HCEC 1CT (cell line): ENCODE measurements around the gene PCTP.

Experiments used
- DNase-seq: peaks from one replicate; pipeline ENCODE4 v3.0.0-alpha.2; 2017

Gene PCTP

DNA sequence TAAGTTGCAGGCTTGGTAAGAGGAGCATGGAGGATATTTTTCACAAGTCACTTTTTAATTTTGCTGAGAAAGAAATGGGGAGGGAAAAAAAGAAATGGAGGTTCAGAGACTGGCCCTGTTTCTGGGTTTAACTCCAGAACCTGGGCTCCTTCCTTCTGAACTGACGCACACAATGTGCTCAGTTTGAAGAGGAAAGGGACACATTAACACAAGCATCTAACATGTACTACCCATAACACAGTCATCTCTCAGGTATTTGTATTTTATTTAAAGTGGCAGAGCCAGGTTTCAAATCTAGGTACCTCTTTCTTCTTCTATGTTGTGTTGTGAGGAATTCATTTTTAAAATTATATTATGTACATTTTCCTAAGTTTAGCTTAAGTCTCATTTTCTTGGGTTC, 22.9 kb upstream of the PCTP start:
- peak; percentile 26 for DNase-seq

DNA sequence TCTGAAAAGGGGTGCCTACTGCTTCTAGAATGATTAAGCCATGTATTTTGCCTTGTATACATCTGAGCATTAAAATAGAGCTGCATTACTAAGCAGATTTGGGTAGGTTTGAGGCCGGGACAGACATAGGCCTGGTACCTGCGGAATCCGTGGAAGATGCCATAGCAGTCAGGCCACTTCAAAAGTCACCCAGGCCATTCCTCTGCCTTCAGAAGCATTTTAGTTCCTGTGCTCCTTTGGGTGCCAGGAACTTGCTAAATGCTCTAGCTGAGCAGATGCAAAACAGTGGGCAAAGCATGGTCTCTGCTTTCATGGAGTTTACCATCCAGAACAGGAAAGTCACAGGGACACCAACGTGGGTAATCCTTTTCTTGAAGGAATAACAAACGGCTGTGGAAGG, 22.5 kb upstream of the PCTP start:
- DNase-seq = no peak

DNA sequence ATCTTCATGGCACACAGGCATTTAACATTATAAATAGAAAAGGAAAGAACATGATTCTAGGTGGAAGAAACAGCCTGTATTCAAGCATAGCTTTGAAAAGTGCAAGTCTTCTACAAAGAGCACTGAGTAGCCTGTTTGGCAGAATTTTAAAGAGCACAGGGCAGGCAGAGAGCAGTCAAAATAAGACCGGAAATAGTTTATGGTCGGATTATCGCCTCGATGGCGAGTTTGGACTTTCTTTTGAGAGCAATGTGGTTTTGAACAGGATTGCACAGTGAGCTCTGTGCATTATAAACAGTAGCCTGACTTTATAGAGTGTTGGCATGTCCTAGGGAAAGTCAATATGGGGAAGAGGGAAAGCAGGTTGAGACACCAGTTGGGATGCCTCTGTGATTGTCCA, 22.0 kb upstream of the PCTP start:
- DNase-seq = no peak

DNA sequence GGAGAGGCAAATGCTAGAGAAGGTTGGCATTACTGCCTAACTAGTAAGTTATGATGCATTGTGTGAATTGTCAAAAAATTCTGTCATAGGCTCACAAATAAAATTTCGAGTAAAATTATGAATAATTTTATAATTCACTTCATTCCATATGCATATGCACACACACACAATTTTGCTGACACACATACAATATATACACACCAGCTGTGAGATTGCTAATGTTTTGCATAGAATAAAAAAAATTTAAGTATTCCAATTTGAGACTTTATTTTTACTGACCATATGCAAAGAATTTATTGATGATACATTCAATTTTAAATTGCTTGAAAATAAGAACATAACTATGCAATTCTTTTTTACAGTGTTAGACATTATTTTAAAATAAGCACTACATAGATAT, 21.4 kb upstream of the PCTP start:
- DNase-seq = no peak

DNA sequence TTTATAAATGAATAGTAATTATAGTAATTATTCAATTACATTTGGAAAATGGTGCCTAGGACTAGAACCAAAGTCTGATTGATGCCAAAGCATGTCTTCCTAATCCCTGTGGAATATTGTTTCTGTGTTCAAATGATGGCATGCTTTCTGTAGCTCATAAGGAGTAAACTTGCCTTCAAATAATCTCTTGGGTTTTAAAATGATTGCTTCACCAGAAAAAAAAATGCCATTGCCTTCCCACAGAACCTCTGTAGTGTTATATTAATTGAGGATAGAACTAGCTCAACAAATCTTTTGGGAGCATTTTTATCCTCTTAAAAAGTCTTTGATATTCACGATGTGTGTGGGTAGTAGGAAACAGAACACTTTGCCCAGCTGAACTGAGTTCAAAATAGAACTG, 20.5 kb upstream of the PCTP start:
- DNase-seq = no peak

DNA sequence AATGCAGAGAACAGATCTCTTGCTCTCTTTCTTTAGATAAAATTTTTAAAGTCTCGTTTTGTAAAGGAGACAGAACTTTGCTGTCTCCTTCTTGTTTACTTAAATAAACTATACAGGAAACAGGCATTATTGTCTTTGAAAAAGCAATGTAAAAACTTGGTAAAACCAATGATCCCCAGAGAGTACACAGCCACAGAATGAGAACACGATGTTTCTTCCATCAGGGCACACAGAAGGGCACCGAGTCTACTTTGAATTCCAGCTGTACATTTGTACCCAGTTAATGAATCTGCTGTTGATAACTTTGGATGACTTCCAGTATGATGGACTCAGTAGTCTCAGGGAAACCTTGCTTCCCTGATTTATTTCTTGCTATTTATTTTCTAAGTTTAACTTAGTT, 20.0 kb upstream of the PCTP start:
- no peak for DNase-seq

DNA sequence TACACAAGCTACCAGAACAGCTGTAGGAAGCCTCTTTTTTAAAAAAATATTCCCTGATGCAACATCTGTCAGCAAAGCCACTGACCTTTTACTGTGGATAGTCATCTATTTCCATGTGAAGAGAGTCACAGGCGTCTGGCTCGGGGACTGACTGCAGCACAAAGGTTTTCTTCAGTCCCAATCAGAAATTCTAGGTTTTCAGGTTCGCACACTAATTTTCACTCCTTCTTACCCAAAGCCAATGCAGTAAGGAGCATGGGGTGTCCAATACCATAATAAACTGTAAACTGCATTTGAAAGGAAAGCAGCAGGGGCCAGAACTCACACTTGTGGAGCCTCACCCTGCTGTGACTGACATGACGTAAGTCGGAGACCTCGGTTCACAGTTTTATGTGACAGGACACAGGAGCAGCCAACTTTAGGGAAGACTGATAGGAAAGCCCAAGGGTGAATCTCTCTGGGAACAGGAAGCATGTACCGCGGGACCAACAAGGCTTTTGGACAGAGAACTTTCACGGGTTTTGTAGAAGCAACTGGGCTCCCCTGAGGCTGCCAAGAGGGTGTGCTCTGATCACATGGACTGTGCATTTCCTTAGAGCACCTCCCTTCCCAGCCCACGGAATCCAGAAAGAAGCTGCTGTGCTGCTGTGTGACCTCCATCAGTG, 19.1 kb upstream of the PCTP start:
- DNase-seq = peak; percentile 51

DNA sequence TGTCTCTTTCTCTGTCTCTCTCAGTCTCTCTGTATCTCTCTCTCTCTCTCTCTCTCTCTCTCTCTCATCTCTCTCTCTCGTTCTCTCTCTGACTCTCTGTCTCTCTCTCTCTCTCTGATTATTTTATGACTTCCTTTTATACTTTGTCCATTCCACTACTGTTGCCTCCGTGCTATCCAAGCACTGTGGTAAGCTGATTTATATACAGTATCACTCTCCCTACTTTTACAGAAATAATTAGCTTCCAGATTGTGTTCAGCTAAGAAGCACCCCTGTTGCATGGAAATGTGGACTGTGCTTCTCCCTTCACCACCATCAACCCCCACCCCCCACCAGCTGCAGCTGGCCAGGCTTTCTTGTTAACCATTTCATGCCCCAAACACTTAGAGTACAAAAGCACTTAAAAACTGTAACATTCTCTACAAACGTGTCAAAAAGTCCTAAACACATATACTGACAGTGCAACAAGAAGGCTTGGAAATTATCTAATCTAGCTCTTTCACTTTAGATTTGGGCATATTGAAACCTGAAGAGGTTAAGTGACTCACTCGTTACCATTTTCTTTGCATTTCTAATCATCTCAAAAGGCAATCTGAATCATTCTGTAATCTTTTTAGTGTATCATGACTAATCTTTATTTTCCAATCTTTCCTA, 16.6 kb upstream of the PCTP start:
- peak; percentile 70 for DNase-seq

DNA sequence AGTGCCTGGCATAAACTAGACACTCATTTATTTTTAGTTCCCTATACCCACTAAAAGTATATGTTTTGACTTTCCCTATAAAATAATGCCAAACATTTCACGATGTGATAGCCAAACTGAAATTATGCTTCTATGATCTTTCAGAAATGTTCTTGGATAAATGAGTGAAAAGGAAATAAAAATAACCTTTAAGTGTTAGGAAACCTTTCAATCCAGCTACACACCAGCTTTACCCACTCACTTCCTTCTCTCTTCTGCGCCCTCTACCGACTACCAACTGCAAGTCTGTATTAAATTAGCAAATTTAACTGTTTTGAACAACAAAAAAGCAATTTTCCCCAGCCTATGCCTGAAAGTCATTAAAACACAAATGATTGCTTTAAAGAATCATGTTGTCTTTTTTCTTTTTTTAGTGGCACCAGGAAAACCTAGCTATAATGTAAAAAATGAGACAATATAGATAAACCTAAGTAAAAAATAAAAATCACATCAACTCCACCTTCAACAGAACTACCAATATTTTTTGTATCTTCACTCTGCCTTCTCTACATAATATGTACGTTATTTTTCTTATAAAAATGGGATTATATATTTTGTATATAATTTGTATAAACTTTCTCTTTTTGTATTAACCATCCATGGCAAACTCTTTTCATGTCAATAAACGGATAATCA, 15.0 kb upstream of the PCTP start:
- peak; percentile 61 for DNase-seq

DNA sequence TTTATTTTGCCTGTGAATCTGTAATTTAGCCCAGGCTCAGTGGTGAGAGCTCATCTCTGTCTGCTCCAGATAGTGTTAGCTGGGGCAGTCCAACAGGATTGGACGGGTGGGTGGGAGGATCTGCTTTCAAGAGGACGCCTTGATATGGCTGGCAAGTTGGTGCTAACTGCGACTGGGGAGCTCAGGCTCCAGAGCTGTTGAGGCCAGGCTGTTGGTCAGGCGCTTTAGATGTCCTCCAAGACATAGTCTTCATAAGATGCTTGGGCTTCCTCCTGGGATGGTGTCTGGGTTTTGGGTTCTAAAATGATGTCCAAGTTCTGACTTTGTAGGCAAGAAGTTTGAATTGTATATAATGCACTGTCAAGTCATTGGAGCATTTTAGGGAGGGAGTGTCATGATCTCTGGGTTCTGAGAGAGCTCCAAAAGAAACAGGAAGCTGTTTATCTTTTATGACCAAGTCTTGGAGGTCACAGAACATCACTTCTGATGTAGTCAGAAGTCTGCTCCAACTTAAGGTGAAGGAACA, 12.8 kb upstream of the PCTP start:
- no peak for DNase-seq

DNA sequence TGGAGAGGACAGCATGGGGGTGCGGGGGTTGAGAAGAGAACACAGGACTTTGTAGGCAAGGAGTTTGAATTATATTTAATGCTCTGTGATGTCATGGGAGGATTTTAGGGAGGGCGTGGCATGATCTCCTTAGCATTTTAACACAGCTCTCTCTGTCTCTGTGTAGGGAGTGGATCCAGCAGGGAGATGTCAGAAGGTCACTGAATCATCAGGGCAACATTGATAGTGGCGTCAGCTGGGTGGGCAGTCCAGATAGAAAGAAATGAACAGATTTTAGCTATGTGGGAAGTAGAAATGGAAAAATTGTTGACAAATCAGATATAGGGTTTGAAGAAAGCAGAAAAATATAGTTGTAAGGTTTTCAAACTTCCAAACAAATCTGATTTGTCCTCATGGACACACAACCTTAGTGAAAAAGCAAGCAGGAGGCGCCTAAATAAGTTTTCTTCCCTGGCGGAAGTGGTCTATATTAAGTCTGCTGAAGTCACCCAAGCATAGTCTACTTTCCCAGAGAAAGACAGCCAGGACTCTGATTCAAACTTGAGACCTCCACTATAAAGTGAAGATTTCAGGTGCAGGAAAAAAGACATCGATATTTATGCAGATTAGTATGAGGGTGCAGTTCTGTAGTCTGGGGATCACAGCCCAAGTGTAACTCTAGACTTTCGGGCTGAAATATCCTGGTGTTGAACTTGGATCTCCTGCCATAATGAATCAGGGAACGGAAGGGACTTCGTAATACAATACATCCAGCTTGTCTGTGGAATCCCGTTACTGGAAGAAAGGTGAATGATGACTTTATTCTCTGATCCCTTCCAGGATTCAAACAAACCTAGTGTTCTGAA, 10.1 kb upstream of the PCTP start:
- DNase-seq = no peak

DNA sequence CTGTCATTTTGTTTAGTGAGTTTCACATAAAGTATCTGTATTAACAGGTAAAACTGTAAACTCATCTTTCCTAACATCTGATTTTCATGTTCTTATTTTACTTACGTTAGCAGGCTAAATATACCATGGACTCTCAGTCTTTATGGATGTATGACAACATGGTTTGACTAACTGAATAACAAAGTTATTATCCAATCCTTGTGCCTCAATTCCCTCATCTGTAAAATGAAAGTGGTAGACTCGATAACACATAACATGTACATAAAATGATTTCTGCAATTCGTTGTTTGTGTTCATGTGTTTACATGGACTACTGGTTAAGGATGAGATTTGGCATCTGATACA, 9.5 kb upstream of the PCTP start:
- no peak for DNase-seq

DNA sequence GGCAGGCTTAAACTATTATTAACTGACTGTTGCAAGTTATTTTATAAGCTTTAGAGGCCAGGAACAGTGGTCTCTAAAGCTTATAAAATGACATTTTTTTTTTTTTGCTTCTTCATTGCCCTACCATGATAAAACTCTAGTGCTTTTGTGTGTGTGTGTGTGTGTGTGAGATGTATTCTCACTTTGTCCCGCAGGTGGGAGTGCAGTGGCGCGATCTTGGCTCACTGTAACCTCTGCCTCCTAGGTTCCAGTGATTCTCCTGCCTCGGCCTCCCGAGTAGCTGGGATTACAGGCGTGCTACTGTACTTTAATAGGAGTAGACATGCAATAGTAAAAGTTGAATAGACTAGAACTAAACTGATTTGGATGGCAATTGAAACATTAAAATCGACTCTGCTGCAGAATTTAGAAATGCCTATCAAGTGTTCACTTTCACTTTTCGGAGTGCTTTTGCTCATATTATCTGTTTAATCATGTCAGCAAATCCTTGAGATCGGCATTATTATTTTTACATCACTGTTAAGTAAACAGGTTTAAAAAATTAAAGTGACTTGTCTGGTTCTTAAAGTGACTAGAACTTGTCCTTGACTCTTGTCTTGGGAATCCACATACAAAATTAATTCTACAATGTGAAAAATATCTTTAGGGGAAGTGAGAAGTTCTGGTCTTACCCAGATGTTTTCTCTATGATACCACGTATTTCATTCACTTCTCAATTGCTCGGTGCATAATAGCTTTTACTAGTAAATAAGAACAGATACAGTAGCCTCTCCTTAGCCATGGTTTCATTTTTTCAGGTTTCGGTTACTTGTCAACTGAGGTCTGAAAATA, 8.4 kb upstream of the PCTP start:
- no peak for DNase-seq

DNA sequence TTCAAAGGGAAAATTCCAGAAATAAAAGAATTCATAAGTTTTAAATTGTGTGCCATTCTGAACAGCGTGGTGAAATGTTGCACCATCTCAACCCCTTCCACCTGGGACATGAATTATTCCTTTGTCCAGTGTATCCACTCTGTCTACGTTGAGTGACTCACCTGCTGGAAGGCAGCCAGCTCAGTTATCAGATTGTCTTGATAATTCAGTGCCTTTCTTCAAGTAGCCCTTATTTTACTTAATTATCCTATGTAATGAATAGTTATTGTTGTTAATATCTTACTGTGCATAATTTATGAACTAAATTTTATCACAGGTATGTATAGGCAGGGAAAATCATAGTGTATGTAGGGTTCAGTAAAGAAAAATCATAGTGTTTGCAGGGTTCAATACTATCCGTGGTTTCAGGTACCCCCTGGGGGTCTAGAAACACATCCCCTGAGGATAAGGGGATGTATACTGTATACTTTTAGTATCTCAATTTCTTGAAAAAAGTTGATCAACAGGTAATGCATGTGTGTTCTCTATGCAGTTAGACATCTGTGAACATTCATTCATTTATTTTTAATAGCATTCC, 7.7 kb upstream of the PCTP start:
- no peak for DNase-seq

DNA sequence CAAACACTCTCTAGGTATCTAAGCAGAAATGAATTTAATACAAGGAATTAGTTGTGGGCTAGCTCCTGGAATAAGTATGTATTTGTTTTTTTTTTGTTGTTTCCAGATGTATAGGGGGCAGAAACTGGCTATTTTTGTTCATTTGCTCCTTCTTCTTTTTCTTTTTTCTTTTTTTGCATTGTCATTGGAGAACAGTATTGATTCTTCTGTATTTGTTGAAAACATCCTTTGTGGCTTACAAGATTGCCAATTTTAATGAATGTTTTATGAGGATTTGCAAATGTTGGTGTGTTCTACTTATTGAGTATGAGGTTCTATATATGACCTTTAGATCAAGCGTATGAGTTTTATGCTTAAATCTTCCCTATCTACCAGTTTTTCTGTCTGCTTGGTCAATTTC, 5.6 kb upstream of the PCTP start:
- no peak for DNase-seq

DNA sequence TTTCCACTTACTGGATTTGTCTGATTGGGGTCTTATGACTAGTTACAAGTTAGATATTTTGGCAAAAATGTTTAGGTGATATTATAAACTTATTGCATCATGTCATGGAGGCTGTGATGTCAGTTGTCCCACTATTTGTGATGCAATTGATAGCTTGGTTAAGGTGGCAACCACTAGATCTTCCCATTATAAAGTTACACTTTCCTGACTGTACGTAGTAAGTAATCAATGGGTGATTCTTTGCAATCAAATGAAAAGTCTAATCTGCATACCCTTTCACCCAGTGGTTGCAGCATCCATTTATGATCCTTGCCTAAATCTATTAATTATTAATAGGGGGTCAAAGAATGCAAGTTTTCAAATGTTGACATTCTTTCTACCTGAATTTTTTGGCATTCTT, 4.4 kb upstream of the PCTP start:
- DNase-seq = no peak

DNA sequence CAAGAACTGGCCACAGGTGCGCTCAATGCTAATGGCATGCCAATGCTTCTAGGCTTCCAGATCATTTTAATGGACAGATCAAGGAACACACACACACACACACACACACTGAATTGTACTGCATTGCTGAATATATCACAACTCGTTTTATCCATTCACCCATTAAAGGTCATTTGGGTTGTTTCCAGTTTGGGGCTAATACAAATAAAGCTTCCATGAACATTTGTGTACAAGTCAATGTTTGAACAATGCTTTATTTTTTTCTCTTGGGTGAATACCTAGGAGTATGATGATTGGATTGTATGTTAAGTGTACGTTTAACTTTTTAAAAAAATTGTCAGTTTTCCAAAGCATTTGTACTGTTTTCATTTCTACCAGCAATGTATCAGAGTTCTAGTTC, 3.6 kb upstream of the PCTP start:
- no peak for DNase-seq

DNA sequence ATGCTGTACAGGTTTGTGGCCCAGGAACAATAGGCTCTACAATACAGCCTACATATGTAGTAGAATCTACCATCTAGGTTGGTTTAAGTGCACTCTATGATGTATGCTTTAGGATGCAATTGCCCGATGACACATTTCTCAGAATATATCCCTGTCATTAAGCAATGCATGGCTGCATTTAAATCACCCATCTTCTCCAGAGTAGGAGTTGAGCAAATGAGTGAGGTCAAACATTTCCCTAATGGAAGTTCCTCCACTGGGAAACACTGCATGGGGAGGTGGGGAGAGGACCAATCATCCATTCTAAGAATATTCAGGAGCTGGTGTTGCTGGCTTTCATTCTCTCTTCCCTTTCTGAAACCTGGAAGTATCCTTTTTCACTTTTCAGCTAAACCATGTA, 2.0 kb upstream of the PCTP start:
- no peak for DNase-seq

DNA sequence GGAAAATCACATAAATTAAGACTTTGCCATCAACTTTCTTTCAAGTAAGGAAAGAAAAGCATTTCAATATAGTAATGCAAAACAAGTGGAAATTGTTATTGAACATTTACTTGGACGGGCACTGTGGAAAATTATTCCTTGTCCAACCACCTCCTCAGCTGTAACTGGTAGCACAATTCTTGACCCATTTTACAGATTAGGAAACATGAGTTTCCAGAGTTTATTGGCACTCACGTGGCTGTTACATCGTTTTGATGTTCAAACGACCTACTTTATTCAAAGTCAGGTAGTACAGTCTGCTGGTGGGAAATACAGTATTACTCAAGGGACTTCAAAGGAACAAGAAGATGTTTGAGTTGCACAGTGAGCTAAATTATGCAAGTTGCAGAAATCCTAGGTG, 866 bp upstream of the PCTP start:
- DNase-seq = no peak

DNA sequence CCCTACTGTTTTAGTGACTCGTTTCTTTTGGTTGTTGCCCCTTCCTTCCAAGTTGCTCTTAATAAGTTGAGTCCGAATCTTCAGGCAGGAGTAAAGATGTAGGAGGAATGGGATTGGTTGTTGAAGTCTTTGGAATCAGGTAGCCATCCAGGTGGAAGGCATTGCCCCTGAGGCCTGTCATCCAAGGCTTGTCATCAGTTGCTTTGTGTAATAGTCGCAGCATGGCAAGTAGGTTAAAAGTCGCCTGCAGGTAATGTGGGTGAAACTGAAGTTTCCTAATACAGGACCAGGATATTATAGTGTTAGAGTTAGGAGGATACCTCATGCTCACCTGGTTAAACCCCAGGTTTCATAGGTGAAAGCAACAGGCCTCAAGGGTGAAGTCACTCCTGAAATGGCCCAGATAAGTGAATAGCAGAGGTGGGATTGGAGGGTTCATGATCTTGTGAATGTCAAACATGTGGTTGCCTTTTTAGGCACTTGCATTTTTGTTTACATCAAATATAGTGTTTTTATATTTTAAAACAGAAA, 934 bp downstream of the PCTP start:
- DNase-seq = no peak

DNA sequence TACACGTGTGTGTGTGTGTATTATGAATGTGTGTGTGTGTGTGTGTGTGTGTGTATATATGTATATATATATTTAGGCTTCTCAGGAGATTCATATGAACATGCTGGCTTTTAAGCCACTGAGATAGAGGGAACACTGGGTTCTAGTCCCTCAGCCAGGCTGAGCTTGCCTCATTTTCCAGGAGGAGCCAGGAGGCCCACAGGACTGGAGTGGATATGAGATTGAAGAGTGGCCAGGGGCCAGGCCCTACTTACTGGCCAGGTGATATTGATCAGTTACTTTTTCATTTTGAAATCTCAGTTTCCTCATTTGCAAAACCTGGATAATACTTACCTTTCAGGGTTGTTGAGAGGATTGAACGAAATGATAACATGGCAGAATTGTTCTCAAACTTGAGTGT, 5.8 kb downstream of the PCTP start:
- no peak for DNase-seq

DNA sequence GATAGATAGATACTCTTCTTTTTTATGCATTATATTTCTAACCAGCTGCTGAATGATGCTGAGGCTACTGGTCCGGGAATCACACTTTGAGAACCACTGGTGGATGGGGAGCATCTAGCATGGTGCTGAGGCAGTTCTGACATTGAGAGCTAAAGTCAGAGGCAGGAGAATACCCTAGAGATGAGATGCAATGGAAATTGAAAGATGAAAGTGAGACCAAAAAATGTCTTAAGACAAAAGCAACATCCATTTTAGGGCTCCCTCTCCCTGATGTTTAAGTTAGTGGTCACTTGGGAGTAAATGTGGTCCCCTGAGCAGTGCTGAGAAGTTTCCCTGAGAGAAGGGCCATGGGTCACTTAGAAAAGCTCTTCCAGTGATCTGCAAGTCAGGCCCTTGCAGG, 6.8 kb downstream of the PCTP start:
- DNase-seq = no peak
